NCI-H1417 treated with DMSO at 0.1 percent for 48 hours (cell line): ENCODE data around the gene RNF224.

ENCODE experiments used
- DNase-seq: peaks from one replicate; lab custom pipeline; 2025; lab: John Stamatoyannopoulos, UW

Gene RNF224

DNA sequence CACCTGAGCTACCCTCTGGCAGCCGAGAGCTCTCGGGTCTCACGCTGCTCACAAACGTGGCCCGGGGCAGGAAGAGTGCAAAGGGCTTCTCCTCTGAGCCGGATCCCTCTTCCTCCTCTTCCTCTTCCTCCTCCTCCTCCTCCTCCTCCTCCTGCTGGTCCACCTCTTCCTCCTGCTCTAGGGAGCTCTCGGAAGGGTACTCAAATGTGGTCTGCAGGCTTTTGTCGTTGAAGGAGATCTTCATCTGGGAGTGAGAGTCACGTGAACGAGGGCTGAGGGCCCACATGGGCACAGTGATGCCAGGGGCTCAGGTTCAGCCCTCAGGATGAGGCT, 34.9 kb upstream of the RNF224 start:
- DNase-seq = no peak

DNA sequence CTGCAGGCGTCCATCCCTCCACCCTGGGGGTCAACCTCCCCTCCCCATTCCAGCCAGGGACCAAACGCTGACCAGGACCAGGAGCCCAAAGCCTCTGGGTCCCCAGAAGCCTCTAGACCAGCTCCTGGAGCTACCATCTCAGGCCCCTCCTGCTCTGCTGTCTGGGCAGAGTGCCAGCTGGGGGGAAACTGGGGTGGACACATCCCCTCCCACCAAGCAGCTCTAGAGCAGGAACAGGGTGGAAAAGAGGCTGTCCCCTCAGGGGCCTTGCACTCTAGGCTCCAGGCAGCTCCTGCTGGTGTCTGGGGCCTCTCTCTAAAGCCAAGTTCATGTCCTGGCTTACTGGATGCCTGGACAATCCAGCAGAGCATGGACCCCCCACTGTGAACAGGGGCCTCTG, 34.4 kb upstream of the RNF224 start:
- no peak for DNase-seq

DNA sequence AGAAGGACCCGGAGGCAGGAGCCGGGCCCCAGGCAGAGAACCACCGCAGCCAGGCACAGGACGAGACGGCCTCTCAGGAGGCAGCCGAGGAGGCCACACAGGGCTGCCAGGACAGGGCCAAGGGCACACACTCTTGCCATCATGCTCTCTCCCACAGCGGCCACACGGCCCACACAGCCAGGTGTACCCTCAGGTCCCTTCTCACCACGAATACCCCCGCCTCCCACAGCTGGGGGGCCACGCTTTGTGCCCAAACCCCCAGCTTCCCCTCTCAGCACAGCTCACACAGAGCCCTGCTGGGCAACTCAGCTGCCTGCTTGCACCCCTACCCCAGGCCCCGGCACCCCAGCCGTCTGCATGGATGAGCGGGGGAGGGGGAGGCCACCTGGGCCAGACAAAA, 33.5 kb upstream of the RNF224 start:
- no peak for DNase-seq

- DNase-seq = no peak
Observed at GRCh38 chr9:137194388-137194787, 32.9 kb upstream of the RNF224 start.

GRCh38 chr9:137194909-137195308, 32.4 kb upstream of the RNF224 start:
- DNase-seq = no peak

DNA sequence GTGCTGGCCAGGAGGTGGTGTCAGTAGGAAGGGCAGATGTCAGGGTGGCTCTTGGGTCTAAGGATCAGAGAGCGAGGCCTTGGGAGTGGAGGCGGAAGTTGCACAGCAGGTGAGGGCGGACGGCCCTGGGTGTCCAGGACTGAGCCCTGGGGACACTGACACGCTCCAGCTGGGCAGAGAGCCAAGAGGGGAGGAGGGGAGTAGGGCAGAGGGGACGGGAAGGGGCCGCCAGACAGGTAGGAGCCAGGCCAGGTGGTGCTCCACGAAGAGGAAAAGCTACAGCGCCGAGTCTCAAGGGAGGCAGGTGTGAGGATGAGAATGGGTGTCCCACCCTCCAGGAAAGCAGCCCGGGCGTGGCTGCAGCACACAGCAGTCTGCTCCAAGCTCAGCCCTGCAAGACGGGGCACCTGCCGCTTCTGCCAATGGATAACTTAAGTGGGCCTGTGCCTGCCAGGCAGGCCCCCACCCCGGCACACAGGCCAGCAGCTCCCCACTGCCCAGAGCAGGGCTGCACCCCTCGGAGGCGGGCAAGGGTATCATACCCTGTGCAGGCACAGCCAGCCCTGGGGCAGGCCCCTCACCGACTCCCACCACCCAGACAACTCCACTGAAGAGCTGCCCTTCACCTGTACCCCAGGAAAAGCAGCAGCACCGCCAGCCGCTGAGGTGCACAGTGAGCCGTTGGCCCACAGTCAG, 31.6 kb upstream of the RNF224 start:
- peak; percentile 87 for DNase-seq

DNA sequence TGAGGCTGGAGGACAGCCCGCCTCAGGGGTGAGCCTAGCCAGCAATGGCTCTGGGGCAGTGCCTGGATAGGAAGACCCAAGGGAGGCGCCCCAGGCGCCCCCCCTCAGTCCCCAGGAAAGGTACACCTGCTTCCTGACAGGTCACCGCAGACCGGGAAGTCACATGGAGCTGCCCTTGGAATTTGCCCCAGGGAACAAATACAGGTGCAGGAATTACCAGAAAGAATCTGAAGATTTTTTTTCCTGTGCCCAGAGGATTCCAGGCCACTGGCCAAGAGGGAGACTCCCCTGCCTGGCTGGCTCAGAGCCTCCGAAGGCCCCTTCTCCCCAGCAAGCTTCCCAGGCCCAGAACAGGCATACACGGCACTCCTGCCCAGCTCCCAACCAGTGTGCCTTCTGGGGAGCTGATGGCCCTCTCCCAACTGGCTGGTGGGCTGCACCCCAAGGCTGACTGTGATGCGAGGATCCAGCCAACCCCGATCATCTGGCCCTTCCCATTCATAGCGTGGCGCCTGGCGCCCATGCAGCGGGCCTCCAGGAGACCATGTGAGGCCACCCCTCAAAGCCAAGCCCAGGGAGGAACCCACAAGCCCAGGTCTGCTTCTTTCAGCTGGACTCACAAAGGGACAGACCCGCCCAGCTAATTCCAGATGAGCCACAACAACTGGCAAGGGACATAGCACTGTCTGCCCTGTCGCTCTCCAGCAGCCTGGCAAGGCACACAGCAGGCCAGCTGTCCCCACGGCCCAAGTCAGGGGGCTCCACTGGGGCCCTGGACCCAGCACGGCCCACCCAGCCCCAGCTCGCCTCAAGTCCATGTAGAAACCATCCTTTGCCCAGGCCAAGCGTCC, 29.0 kb upstream of the RNF224 start:
- DNase-seq = no peak

DNA sequence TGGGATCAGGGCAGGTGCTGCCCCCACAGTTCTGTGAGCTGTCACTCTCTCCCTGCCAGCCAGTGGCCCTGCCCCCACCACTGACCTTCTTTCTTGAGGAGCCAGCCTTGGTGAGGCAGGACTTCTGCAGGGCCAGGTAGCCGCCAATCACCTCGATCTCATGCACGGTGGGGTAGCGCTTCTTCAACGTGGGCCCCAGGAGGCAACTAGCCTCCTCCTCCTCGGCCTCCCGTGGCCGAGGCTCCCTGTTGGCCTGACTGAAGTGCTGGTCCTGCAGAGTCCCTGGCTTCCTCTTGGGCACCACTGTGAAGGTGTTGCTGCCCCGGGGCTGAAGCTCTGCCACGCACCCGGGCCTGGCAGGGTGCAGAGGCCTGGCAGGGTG, 28.4 kb upstream of the RNF224 start:
- no peak for DNase-seq

DNA sequence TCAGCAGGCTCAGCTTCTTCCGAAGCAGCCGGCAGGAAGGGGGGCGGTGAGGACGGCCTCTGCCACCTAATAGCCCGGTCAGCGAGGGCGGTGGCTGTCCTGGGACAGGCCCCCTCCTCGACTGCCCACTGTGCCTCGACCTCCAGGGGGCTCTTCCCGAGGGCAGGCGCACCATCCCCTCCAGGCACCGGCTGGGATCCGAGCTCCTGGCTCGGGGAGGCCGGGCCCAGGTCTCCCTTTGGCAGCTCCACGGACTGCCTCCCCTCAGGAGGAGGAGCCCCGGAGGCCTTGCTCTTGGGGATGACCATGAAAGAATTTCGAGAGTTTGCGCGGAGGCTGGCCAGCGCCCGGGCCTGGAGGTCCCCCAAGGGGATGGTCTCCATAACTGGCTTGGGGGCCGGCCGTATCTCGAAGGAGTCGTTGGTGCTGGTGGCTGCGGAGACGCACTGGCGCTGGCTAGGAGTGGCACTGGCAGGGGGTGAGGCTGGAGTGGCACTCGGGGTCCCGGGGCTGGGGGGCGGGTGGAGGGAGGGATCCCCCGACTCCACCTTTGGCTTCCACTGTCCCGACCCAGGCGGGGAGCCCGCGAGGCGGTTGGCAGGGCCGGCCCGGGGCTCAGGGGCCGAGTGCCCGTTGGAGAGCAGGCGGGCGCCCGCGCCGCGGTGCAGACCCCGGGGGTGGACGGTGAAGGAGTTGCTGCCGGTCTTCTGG, 27.7 kb upstream of the RNF224 start:
- DNase-seq = no peak

- DNase-seq = peak; percentile 97
Observed at GRCh38 chr9:137200311-137201204, 26.7 kb upstream of the RNF224 start, which contains the start of gene TPRN. TPRN (minus strand) TSS chr9:137200741; CDS start chr9:137200711, 30 bp downstream.

GRCh38 chr9:137201205-137201868, 26.0 kb upstream of the RNF224 start:
- DNase-seq = no peak

DNA sequence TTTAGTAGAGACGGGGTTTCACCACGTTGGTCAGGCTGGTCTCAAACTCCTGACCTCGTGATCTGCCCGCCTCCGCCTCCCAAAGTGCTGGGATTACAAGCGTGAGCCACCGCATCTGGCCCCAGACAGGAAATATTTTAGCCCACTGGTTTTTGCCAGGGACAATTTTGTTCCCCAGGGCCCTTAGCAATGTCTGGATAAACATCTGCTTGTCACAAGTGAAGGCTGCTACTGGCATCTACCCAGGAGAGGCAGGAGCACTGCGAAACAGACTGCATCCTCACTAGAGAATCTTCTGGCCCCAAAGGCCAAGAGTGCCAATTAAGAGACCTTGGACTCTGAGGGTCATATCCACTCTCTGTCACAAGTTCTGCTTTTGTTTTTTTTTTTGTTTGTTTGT, 24.3 kb upstream of the RNF224 start:
- no peak for DNase-seq

GRCh38 chr9:137204731-137205125, 22.6 kb upstream of the RNF224 start:
- no peak for DNase-seq

DNA sequence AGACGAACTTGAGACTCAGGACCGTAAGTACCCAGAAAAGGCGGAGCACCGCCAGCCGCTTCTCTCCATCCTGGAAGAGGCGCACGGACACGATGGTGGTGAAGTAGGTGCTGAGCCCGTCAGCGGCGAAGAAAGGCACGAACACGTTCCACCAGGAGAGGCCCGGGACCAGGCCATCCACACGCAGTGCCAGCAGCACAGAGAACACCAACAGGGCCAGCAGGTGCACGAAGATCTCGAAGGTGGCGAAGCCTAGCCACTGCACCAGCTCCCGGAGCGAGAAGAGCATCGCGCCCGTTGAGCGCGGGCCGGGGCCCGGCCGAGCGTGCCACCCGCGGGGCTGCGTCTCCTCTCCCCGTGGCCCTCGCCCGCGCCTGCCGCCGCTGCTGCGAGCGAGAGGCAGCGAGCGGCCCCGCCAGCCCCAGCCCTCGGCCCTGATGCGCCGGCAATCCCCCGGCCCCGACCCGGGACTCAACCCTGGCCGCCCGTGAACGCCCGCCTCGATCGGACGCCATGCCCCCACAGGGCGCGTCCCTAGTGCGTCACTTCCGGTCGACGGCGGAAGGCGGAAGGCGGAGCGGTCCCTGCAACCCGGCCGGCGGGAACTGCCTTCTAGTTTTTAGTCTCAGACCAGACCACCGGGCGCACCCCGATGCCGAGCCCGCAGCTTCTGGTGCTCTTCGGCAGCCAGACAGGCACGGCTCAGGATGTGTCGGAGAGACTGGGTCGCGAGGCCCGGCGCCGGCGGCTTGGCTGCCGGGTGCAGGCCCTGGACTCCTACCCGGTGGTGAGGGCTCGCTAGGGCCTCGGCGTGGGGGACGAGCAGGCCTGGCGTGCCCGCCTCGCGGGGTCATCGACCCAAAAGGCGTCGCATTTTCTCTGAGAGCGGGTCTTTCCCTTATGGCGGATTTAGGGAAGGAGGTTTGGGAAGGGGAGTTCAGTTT, 21.9 kb upstream of the RNF224 start, which contains the start of the genes NDOR1 and TMEM203:
Gene NDOR1 (plus strand): TSS at position 575 of the 944 bp plus-strand sequence. CDS start 78 bp downstream, at position 653.
Gene TMEM203 (minus strand): TSS at position 523 of the 944 bp plus-strand sequence. CDS start 234 bp downstream, at position 289.
- no peak for DNase-seq

- DNase-seq = no peak
Observed at GRCh38 chr9:137206602-137207001, 20.7 kb upstream of the RNF224 start.

- DNase-seq = no peak
Observed at GRCh38 chr9:137211532-137211931, 15.8 kb upstream of the RNF224 start.

DNA sequence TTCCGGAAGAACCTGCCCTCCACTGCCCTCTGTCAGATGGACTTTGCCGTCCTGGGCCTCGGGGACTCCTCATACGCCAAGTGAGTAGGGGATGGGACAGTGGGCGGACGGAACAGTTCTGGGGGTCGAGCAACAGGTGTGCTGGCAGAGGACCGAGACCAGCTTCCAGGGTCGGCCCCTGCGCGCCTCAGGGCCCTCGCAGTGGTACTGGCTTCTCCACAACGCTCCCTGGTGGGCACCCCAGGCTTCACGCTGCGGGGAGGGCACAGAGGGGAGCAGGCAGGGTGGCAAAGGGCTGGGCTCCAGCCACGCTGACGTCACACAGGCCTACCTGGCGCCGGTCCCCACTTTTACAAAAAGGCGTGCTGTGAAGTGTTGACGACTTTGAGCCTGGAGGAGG, 14.8 kb upstream of the RNF224 start:
- no peak for DNase-seq

- no peak for DNase-seq
Observed at GRCh38 chr9:137213160-137214060, 13.9 kb upstream of the RNF224 start.

DNA sequence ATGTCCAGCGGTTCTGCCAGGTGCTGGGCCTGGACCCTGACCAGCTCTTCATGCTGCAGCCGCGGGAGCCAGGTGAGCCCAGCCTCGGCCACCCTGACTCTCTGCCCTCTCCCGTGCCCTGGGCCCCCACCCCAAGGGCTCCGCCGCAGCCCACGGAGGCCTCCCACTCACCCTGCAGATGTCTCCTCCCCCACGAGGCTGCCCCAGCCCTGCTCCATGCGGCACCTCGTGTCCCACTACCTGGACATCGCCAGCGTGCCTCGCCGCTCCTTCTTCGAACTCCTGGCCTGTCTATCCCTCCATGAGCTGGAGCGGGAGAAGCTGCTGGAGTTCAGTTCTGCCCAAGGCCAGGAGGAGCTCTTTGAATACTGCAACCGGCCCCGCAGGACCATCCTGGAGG, 12.7 kb upstream of the RNF224 start:
- DNase-seq = no peak
